Hematopoietic multipotent progenitor cell (in vitro differentiated cells): Measurements from ENCODE around the gene E2F2. TPM values are rescaled to one million over a fixed set of nuclear protein-coding genes. Genes with fewer than 3 reads are reported as not detected.

Experiments
- DNase-seq, 3 donors: peaks; one replicate each; pipeline ENCODE4 v3.0.0-alpha.2; 2011 to 2015; ENCODE audit warnings: low read depth in 2 of 3, low spot score in 2 of 3
- total RNA-seq: library from RNA; depleted of rRNA; stranded (reverse); fragments of >200 nt; gene quantifications from one replicate; pipeline ENCODE4 v1.2.3, GENCODE V29; 2012

The E2F2 gene
- total RNA-seq, 1 donor, result 2.4 TPM

GRCh38 chr1:23563755-23564374 lies 32.8 kb upstream of the E2F2 start:
- no peak for DNase-seq

- no peak for DNase-seq
These were observed 32.0 kb upstream of the E2F2 start for GRCh38 chr1:23563003-23563402.

- DNase-seq, result peak in 2 of 3 donors; percentile 88 to 89
These were observed 31.3 kb upstream of the E2F2 start for GRCh38 chr1:23562137-23562876.

GRCh38 chr1:23561813-23562100 lies 30.7 kb upstream of the E2F2 start:
- no peak for DNase-seq

- DNase-seq, result no peak
These were observed 30.2 kb upstream of the E2F2 start for GRCh38 chr1:23561076-23561812.

- DNase-seq, result no peak
These were observed 29.1 kb upstream of the E2F2 start for GRCh38 chr1:23559985-23560741.

GRCh38 chr1:23559136-23559984 lies 28.3 kb upstream of the E2F2 start, which contains the start of gene ID3:
TSS of gene ID3 (minus strand) at chr1:23559501. CDS start at chr1:23559426, 75 bp downstream.
- DNase-seq, result peak; percentile 68 to 97 (median 93)

- DNase-seq, result no peak
These were observed 27.8 kb upstream of the E2F2 start for GRCh38 chr1:23558872-23559135.

GRCh38 chr1:23558140-23558871 lies 27.3 kb upstream of the E2F2 start:
- peak in 2 of 3 donors; percentile 67 to 75 for DNase-seq

- no peak for DNase-seq
These were observed 26.6 kb upstream of the E2F2 start for GRCh38 chr1:23557471-23558124.

GRCh38 chr1:23556635-23557470 lies 25.8 kb upstream of the E2F2 start:
- DNase-seq, result no peak

GRCh38 chr1:23555986-23556634 lies 25.1 kb upstream of the E2F2 start:
- DNase-seq, result no peak

- DNase-seq, result no peak
These were observed 24.4 kb upstream of the E2F2 start for GRCh38 chr1:23555270-23555985.

GRCh38 chr1:23554481-23555269 lies 23.6 kb upstream of the E2F2 start:
- peak; percentile 76 to 87 (median 86) for DNase-seq

GRCh38 chr1:23554127-23554480 lies 23.1 kb upstream of the E2F2 start:
- no peak for DNase-seq
